Putamen (tissue), 1 donor: ENCODE data around the gene ENOX1.
"Not testable (repeated sequence)": the region's sequence is repeated elsewhere in the genome, so short reads cannot be mapped to it uniquely, and the experiment has no call there.

ENCODE experiments used
- DNase-seq: peaks from one replicate; pipeline ENCODE4 v3.0.0-alpha.2; 2016; ENCODE audit warnings: low spot score

The ENOX1 gene

DNA sequence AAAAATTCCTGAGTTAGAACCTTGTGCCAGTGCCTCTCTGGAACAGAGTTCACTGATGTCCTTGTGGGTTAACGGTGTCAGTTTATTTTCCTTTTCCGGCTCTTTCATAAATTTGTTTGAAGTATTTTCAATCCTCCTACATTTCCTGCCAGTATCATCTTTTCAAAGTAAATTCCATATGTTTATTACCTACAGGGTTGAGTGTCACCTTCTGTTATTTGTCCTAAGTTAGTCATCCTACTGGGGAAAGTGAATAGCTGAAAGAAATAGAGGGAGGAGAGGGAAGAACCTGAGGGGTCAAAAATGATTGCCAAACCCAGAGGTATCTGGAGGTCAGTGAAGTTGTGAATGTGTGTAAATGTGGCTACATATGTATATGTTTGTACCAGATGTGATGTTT is 582.2 kb downstream of the ENOX1 start:
- no peak for DNase-seq

DNA sequence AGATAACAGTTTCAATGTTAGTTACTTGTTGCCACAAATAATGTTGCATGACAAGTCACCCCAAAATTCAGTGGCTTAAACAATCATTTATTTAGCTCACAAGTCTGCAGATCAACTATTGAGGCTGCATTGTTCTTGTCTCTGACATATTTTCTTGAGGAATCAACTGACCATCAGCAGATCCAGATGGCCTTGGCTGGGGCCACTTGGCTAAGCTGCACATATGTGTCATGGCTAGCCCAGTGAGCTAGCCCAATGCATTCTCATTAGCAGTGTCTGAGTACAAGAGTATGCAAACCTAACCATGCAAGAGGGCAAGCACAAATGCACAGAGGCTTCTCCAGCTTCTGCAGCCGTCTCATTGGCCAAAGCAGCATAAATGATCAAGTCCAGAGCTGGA is 583.0 kb downstream of the ENOX1 start:
- DNase-seq, result no peak

DNA sequence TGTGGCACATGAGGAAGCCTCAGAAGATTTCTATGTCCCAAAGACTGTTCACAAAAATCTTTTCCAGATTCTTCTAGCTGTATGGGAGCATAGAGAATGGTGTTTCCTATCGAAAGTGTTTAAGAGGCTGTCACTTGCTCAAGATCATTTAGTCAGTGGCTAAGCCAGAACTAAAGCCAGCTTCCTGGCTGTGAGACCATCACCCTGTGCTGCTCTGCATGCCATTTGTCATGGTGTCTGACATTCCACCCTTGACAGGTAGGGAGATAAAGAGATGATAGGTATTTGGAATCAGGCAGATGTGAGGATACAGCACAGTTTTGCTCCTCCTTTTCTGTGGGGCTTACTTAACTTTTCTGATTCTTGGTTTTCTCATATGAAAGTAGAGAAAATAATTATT is 586.0 kb downstream of the ENOX1 start:
- no peak for DNase-seq

DNA sequence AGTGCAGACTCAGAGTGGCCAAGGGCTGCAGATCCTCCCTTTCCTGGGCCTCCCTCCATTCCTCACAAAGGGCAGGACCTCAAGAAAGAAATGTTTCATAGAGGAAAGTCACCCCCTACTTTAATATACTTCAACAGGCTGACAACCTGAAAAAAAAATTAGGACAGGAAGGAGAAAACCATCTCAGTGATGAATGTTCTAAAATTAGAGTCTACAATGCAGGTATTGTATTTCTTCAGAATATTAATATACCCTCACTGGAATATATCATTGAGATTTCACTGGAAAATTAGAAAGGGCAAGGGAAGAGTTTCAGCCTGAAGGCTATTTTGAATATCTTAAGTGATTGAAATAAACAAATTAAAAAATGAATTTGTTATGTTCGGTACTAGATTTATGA is 586.5 kb downstream of the ENOX1 start:
- no peak for DNase-seq

DNA sequence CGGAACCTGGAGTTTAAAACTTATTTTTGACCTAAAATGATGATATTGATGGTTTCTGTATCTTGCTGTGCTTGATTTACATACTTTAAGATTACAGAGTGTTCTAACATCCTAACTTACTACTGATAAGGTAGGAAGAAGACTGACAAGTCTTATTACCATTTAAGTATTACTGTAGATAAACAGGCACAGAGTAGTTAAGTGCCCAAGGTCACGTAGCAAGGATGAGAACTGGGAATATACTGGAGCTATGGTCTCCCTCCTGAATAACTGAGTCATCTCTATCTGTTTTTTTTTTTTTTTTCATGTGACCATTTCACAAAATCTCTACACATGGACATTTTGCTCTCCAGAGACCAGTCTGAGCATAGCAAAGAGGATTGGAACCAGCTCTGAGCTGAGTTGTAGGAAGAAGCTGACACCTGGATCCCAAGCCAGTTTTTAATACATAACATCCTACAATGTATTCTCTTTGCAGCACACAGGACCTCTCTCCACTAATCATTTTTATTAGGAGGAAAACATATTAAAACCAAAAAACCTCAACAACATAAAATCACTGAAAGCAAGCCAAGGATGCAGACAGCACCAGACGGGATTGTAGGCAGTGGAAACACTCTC is 589.9 kb downstream of the ENOX1 start:
- no peak for DNase-seq

DNA sequence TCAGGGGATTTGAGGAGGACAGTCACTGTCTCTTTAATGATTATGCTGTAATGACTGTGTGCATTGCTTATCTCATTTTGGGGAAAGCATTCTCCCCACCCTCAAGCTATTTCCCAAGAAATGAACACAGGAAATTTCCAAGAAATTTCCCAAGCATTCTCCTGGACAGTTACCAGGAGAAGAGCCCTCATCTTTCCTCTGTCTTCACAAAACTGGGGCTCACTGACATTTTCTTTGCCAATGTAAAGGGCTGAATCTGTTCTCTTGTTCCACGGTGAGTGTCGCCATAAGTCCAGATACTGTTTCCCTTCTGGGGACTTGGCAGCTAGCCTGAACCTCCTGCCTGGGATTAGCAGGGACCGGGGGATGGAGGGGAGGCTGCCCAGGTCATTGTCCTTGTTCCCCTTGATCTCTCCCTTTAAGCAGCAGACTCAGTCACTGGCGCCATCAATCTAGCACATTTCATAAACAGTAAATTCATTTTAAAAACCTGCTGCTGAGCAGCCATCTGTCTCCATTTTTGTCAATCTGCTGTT is 590.6 kb downstream of the ENOX1 start:
- no peak for DNase-seq

DNA sequence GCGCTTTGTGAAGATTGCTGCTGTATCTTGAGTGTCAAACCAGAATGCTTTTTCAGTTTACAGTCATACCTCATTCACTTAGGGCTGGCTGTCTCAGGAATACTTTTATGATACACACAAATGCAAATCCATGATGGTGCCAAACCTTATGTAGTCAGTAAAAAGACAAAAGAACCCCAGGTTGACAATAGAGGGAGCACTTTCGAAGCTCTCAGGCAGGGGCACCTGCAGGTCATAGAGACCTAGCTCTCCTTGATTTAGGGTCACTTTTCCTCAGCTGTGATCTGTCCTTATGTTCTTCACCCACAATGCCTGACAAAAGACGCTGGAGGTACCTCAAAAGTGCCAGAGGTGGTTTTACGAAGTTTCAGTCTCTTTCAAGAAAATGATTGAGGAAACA is 591.2 kb downstream of the ENOX1 start:
- no peak for DNase-seq

DNA sequence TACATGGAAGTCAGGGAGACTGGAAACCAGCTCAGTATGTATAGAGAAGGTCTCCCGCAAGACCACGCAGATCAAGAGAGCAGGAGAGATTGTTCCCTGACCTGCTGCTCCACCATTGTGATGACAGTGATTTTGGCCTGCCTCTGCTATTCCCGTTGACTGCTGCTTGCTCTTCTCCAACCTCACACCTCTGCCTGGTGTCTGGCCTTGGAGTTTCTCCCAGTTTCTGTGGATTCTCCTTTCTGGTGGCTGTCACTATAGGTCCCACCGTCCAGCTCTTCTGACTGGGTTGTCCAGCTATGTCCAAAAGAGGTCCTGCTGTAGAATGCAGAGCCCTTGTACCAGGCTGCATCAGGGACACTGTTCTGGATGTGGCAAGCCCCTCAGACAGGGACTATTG is 591.7 kb downstream of the ENOX1 start:
- DNase-seq, result no peak

DNA sequence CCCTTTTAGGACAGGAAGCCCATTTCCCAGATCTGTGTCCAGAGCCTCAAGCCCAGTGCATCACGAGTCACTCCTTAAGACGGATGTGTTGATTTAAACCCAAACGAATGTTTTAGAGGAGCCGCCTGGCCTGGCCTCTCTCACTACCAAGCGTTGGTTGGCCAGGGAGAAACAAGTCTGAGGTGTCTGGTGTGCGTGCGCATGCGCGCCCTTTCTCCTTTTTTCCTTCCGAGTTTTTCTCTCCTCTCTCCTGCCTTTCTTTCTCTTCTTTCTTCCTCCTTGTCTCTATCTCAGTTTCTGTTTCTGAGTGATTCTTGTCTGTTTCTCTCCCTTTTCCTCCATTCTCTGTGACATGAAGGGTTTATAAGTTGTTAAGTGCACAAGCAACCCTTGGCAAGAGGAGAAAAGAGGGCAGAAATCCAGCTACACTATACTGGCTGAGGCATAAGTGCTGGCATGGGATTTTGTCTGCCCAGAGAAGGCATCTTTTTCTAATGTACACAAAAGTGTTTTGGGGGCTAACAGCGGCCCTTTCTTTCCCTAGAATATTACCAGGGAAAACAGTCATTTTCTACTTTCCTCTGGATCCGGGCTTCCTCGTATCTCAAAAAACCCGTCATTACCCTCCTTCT is 592.9 kb downstream of the ENOX1 start:
- no peak for DNase-seq

DNA sequence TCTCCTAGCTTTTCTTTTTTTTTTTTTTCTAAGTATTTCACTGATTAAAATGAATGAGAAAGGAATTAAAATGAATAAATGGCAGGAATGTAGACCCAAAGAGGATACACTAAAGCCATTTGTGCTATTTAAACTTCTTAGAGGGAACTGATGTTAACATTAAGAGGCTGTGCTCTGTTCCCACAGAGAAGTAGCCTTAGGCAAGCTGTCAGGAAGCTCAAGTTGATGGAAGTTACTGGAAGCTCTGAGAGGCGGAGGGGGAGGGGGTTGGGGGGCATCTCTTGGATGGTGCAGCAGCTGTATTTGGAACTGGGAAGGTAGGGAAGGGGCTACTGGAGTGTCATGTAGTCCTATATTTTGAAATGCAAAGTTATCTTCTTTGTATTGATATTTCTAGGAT is 595.2 kb downstream of the ENOX1 start:
- DNase-seq, result no peak

DNA sequence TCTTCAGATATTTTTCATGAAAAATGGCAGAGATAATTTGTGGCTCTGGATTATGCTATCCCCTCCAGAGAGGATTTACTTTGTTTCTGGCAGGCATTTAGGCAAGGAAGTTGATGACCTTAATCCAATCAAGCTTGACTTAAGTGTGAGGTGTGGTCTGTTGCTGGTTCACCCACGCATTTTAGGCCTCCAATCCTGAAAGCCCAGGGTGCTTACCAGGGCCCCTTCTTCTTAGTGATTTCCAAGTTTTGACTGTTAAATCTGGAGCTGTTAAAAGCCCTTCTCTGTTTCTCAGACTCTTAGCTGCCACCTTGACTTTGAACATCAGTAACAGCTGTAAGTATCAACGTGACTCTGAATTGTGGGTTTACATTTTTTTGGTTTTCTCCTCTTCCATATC is 601.5 kb downstream of the ENOX1 start:
- no peak for DNase-seq

DNA sequence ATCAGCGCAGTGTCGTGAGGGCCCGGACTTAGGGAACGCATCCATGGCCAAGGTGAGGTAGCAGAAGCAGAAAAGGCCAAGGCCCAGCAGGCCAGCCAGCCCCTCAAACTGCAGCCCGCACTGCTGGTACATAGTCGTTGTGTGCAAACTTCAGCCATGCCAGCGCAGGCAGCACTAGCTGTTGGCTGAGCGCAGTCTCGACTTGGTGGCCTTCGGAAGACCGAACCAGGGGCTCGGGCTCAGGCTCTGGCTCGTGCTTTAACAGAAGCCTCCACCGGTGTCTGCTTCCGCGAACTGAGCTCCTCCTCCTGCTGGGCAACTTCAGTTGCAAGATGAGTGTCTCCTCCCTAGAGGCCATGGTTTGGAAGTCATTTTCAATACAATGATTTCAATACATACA is 605.9 kb downstream of the ENOX1 start:
- no peak for DNase-seq

DNA sequence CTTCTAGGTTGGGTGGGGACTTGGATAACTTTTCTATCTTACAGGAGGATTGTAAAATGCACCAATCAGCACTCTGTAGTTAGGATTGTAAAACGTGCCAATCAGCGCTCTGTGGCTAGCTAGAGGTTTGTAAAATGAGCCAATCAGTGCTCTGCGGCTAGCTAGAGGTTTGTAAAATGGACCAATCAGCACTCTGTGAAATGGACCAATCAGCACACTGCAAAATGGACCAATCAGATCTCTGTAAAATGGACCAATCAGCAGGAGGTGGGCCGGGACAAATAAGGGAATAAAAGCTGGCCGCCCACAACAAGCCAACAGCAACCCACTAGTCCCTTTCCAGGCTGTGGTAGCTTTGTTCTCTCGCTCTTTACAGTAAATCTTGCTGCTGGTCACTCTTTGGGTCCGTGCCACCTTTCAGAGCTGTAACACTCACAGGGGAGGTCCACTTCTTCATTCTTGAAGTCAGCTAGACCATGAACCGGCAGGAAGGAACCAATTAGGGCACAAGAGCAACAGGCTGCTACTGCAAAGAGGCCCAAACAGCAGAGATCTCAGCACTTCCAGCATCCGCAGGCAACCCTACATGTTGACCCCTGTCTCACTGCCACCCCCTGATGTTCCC is 606.6 kb downstream of the ENOX1 start:
- DNase-seq, result no peak

DNA sequence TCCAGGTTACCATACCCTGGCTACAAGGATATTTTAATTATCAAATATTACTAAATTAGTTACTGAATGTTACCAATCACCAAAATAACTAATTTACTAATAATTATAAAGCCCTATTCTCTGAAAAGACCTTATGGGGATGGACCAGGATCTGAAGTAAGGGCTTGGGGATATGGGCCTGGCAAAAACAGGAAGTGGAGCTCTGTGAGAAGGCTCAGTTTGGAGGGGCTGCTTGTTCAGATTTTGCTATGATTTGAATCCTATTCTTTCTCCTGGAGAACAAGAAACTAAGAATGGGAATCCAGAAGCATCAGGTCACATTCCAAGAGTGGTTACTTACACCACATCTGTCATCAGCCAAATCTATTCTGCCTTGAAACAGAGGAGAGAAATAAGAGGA is 615.3 kb downstream of the ENOX1 start:
- DNase-seq, result no peak

DNA sequence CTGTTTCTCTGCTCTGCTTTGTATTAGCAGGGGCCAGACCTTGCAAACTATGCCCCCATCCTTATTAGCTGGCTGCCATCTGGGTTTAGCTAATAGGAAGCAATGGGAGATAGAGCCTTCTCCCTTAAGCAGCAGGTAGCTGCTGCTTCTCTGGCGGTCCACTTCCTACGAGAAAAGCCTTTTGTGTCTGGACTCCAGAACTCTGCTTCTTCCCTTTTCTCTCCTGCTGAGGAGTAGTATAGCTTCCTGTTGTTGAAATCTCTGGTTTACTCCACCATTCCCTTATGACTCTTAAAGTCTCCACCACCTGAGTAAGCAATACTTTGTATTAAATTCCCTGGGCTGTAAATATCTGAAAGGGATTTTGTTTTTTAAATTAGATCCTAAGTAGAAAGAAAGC is 616.3 kb downstream of the ENOX1 start:
- DNase-seq, result no peak

DNA sequence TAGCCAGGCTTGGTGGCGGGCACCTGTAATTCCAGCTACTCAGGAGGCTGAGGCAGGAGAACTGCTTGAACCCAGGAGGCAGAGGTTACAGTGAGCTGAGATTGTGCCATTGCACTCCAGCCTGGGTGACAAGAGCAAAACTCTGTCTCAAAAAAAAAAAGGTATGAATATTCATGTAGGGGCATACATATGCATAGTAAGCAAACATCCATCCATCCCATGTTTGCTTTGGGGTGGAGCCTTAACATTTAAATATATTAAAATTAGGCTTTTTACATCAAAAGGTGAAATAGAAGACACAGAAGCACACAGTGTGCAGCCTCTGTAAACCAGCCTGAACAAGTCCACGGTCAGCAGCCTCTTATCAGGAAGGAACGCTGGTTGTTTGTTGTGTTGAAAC is 618.3 kb downstream of the ENOX1 start:
- DNase-seq, result not testable (repeated sequence)

DNA sequence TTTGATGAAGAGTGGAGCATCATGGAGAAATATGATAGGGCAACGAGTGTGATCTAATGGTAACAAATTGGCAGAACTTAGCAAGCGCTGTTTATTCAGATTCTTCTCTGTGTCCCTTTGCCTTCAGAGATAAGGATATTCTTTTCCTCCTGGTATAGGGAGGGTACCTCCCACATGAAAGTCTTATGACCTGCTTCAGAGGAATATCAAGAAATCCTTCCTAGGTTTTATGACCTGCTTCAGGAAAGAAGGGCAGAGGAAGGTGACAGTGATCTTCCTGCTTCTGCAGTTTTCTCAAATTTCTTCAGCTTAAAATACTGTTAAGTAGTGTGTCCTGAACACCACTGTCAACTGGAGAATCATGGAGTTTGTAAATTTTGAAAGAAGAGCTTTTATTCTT is 619.0 kb downstream of the ENOX1 start:
- DNase-seq, result no peak

DNA sequence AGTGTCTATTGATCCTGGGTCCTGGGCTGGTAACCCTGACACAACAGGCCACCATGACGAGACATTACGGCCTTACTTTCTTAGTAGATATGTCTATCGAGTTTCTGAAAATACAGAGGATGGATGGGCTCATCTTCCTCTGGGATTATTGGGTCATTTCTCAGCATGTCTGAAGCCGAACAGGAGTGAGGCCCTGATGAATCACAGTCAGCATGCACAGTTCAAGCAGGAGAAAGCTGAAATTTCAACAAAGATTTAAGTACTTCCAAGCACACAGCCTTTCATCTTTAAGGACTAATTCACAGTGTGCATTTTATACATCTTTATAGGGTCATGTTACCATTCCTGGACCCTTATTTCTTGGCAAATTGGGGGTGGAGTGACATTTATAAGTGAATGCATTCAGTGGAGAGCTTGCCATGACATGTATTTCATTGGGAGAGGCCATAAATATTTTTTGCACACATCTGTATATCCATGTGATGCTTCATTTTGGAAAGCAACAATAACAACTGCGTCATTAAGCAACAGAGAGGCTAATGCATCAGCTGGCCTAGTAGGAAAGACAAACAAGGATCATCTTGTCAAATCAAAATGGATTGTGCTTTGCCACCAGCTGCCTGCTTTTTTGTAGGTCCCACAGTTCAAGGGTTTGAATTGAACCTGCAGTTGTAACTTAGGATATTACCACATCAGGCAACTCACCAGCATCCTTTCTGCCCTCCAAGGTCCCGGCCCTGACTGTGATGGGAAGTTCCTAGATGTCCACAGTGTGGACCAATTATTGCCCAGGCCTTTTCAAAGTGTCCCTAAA is 619.9 kb downstream of the ENOX1 start:
- no peak for DNase-seq
